Measurements from ENCODE around the gene POLA2. TPM values are rescaled to one million over a fixed set of nuclear protein-coding genes. Genes with fewer than 3 reads are reported as not detected.
A peak's percentile ranks its signal among the peaks of the same experiment; 100 is the strongest.

Gene POLA2, protein sequence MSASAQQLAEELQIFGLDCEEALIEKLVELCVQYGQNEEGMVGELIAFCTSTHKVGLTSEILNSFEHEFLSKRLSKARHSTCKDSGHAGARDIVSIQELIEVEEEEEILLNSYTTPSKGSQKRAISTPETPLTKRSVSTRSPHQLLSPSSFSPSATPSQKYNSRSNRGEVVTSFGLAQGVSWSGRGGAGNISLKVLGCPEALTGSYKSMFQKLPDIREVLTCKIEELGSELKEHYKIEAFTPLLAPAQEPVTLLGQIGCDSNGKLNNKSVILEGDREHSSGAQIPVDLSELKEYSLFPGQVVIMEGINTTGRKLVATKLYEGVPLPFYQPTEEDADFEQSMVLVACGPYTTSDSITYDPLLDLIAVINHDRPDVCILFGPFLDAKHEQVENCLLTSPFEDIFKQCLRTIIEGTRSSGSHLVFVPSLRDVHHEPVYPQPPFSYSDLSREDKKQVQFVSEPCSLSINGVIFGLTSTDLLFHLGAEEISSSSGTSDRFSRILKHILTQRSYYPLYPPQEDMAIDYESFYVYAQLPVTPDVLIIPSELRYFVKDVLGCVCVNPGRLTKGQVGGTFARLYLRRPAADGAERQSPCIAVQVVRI
- total RNA-seq = 10 to 100 TPM in 1 of 2 donors, 1 to 10 TPM in 1; 9.7 to 14.2 TPM
- polyA plus RNA-seq = 1 to 10 TPM; 4.5 to 9.2 TPM
- long read RNA-seq, donor 1, partial matches to known transcripts = 0 of 4 reads
- long read RNA-seq, donor 1, other reads (novel, unspliced or antisense) = 0 of 4 reads
- long read RNA-seq, donor 2, partial matches to known transcripts = 0 of 1 reads
- long read RNA-seq, donor 2, other reads (novel, unspliced or antisense) = 0 of 1 reads
- long read RNA-seq, donor 3, partial matches to known transcripts = 0 of 3 reads
- long read RNA-seq, donor 3, other reads (novel, unspliced or antisense) = 0 of 3 reads
- long read RNA-seq, donor 4, partial matches to known transcripts = 0 of 2 reads
- long read RNA-seq, donor 4, other reads (novel, unspliced or antisense) = 0 of 2 reads
- long read RNA-seq, donor 5, transcript POLA2-201 (18 exons, 3,744 nt) = major isoform, 5 of 5 reads
- long read RNA-seq, donor 5, partial matches to known transcripts = 0 of 5 reads
- long read RNA-seq, donor 5, other reads (novel, unspliced or antisense) = 0 of 5 reads

DNA sequence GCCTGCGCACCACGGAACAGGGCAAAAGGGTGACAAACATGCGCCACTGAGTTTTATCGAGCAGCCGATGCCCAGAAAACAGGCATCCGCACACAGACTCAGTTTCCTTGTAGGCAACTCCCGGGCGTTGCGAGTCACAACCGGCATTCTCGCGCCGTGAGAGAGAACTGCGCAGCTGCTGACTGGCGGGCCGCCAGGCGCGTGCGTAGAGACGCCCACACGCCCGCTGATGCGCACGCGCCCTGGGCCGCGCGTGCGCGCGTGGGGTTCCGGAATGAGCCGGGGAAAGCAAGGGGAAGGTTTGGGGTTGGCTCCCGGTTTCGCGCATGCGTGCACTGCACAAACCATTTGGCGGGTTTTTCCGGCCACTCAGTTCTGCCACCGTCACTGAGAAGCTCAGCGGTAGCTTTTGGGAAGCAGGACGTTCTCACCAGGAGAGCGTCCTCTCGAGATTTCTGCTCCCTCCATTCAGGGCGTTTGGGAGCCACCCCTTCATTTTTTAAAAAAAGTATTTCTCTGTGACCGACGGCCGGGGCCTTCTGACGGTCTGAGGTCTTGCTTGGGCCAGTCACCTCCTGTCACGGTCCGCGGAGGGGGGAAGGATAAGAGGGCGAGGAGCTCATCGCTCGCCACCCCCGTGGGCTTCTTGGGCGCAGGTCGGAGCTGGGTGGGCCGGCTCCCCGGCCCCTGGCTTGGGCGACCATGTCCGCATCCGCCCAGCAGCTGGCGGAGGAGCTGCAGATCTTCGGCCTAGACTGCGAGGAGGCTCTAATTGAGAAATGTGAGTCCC, at the start of gene POLA2:
TSS of gene POLA2 (plus strand) at position 372 of the 790 bp plus-strand sequence. CDS start at position 703, 331 bp downstream.
- ATAC-seq (ENCODE audit: insufficient read depth, low FRiP score) (peak; percentile 92), DNase-seq (peak; percentile 98 to 99 (median 99))
- peak within 1 kb of the TSS; percentile 60 for H3K4me3 ChIP-seq
- TF ChIP-seq CTCF (IDR thresholded peaks at IDR 0.05; ENCODE audit: control extremely low read depth, extremely low read depth) = no peak
- no peaks in the 10 kb centered on the region for H3K27me3 ChIP-seq (ENCODE audit: control insufficient read depth in 3 of 3, insufficient read depth in 3 of 3, low read length in 2 of 3)
- no peaks in the 10 kb centered on the region for H3K9me3 ChIP-seq (ENCODE audit: control insufficient read depth in 4 of 4, insufficient read depth in 3 of 4, low read length in 3 of 4)
- peak within 1 kb of the TSS; percentile 83 to 95 for H3K27ac ChIP-seq (ENCODE audit: low read depth in 1 of 2, low read length in 1 of 2)
- peak within 1 kb of the TSS; percentile 63 to 96 for H3K9ac ChIP-seq (ENCODE audit: insufficient read depth in 1 of 2, low read length in 2 of 2)
- H3K36me3 ChIP-seq (ENCODE audit: control insufficient read depth in 4 of 4, insufficient read depth in 4 of 4, low read length in 4 of 4) = no peaks in the 10 kb centered on the region
- H3K4me1 ChIP-seq (ENCODE audit: control insufficient read depth in 5 of 5, insufficient read depth in 5 of 5, low read length in 5 of 5) = peaks cover 0 to 15% (median 8%) of the 10 kb centered on the region in 5 donors
- 0% methylated on average over 61 to 66 of the region's 66 CpGs for WGBS, 2 donors

DNA sequence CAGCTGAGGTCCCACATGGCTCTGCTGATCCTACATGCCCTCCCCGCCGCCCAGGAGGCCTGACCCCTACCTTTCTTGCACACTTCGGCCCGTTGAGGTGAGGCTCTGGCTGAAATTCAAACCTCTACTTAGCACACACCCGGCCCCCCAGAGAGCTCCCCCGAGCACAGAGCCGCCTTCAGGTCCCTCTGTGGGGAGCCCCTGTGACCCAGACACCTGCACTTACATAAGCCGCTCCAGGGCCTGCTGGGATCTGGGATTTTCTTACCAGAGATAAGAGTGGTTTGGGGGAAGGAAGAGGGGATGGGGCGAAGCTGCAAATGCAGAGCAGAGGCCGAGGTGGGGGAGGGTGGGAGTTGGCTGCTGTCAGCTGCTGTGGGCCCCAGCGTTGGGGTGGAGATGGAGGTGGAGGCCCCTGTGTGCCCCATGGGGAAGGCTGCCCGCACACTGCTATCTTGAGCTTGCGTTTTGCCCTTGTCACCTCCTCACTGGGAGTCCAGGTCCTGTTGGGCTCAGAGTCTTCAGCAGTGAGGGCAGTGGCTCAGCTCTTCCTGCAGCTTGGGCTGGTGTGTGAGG, 49.4 kb upstream of the POLA2 start:
- DNase-seq (no peak), ATAC-seq (ENCODE audit: insufficient read depth, low FRiP score) (no peak)
- Histone ChIP-seq H3K9me3 (ENCODE audit: control insufficient read depth in 4 of 4, insufficient read depth in 3 of 4, low read length in 3 of 4) (no peaks in the 10 kb centered on the region), H3K9ac (ENCODE audit: insufficient read depth in 1 of 2, low read length in 2 of 2) (no peak overlapping the region), H3K4me3 (no peak overlapping the region), H3K36me3 (ENCODE audit: control insufficient read depth in 4 of 4, insufficient read depth in 4 of 4, low read length in 4 of 4) (peaks cover 0 to 39% (median 11%) of the 10 kb centered on the region in 4 donors), H3K4me1 (ENCODE audit: control insufficient read depth in 5 of 5, insufficient read depth in 5 of 5, low read length in 5 of 5) (peaks cover 0 to 5% (median 0%) of the 10 kb centered on the region in 5 donors), H3K27me3 (ENCODE audit: control insufficient read depth in 3 of 3, insufficient read depth in 3 of 3, low read length in 2 of 3) (no peaks in the 10 kb centered on the region), H3K27ac (ENCODE audit: low read depth in 1 of 2, low read length in 1 of 2) (no peak overlapping the region)
- TF ChIP-seq CTCF (IDR thresholded peaks at IDR 0.05; ENCODE audit: control extremely low read depth, extremely low read depth) = no peak
- WGBS, 2 donors = 48 to 71% methylated on average over 13 of the region's 13 CpGs

Data from lung (tissue), 16 donors.